H9 (cell line): ENCODE results near the gene JPT2. TPM values are rescaled to one million over a fixed set of nuclear protein-coding genes. Genes with fewer than 3 reads are reported as not detected.

ENCODE experiments used
- DNase-seq: peaks from one replicate; pipeline ENCODE4 v3.0.0-alpha.2; 2017
- H2AFZ ChIP-seq: one replicate; pipeline ENCODE4 v1.6.1; 2013; ENCODE audit warnings: mild to moderate bottlenecking, low read length, control low read depth, moderate library complexity
- H2AK5ac ChIP-seq: 2 replicates; pipeline ENCODE4 v1.6.1; 2013; ENCODE audit warnings: low read length, control low read depth, mixed read lengths; ENCODE audit not compliant: insufficient read length
- H2BK120ac ChIP-seq: one replicate; pipeline ENCODE4 v1.6.1; 2013; ENCODE audit warnings: low read depth, mild to moderate bottlenecking, low read length, control low read depth, inconsistent platforms; ENCODE audit not compliant: poor library complexity, severe bottlenecking
- H2BK12ac ChIP-seq: 2 replicates; pipeline ENCODE4 v1.6.1; 2013; ENCODE audit warnings: low read length, control low read depth, mixed read lengths, low read depth; ENCODE audit not compliant: insufficient read length
- H2BK15ac ChIP-seq: 2 replicates; pipeline ENCODE4 v1.6.1; 2013; ENCODE audit warnings: low read depth, low read length, control low read depth
- H2BK20ac ChIP-seq: one replicate; pipeline ENCODE4 v1.6.1; 2013; ENCODE audit warnings: low read depth, mild to moderate bottlenecking, low read length, control low read depth, inconsistent platforms; ENCODE audit not compliant: poor library complexity, severe bottlenecking
- H2BK5ac ChIP-seq: 2 replicates; pipeline ENCODE4 v1.6.1; 2013; ENCODE audit warnings: low read length, control low read depth, mixed read lengths; ENCODE audit not compliant: insufficient read length
- H3K14ac ChIP-seq: 2 replicates; pipeline ENCODE4 v1.6.1; 2013; ENCODE audit warnings: low read length, control low read depth; ENCODE audit not compliant: insufficient read depth
- H3K18ac ChIP-seq: 2 replicates; pipeline ENCODE4 v1.6.1; 2013; ENCODE audit warnings: low read depth, mild to moderate bottlenecking, mixed read lengths, low read length, control low read depth; ENCODE audit not compliant: insufficient read length
- H3K23ac ChIP-seq: 2 replicates; pipeline ENCODE4 v1.6.1; 2013; ENCODE audit warnings: low read length, control low read depth, mixed read lengths, low read depth; ENCODE audit not compliant: insufficient read length
- H3K23me2 ChIP-seq: 2 replicates; pipeline ENCODE4 v1.6.1; 2013; ENCODE audit warnings: low read depth, mild to moderate bottlenecking, mixed read lengths, low read length, control low read depth; ENCODE audit not compliant: insufficient read length, poor library complexity, severe bottlenecking
- H3K27ac ChIP-seq: 2 replicates; pipeline ENCODE4 v1.5.1; 2013; ENCODE audit warnings: low read length, control low read depth, mixed read lengths, low read depth; ENCODE audit not compliant: insufficient read length
- H3K27me3 ChIP-seq: 2 replicates; pipeline ENCODE4 v1.6.1; 2013; ENCODE audit warnings: low read length, control low read depth, inconsistent platforms; ENCODE audit not compliant: insufficient read depth
- H3K4ac ChIP-seq: 2 replicates; pipeline ENCODE4 v1.6.1; 2013; ENCODE audit warnings: low read depth, mild to moderate bottlenecking, control low read depth, inconsistent platforms, low read length, moderate library complexity
- H3K4me1 ChIP-seq: 2 replicates; pipeline ENCODE4 v1.6.1; 2013; ENCODE audit warnings: low read length, control low read depth, inconsistent platforms; ENCODE audit not compliant: insufficient read depth
- H3K4me2 ChIP-seq: 2 replicates; pipeline ENCODE4 v1.6.1; 2013; ENCODE audit warnings: low read length, control low read depth, mixed read lengths; ENCODE audit not compliant: insufficient read length, insufficient read depth
- H3K56ac ChIP-seq: 2 replicates; pipeline ENCODE4 v1.6.1; 2013; ENCODE audit warnings: low read depth, mild to moderate bottlenecking, mixed read lengths, low read length, control low read depth; ENCODE audit not compliant: insufficient read length
- H3K79me1 ChIP-seq: 2 replicates; pipeline ENCODE4 v1.6.1; 2013; ENCODE audit warnings: low read depth, mild to moderate bottlenecking, moderate library complexity, low read length, control low read depth, inconsistent platforms; ENCODE audit not compliant: insufficient read depth, poor library complexity, severe bottlenecking
- H3K79me2 ChIP-seq: 2 replicates; pipeline ENCODE4 v1.6.1; 2013; ENCODE audit warnings: low read length, control low read depth, inconsistent platforms; ENCODE audit not compliant: insufficient read depth
- H3K9ac ChIP-seq: 2 replicates; pipeline ENCODE4 v1.6.1; 2013; ENCODE audit warnings: low read length, control low read depth, mixed read lengths; ENCODE audit not compliant: insufficient read length; ENCODE audit errors: extremely low read depth
- H3K9me3 ChIP-seq: one replicate; pipeline ENCODE4 v1.6.1; 2013; ENCODE audit warnings: low read depth, low read length, inconsistent platforms; ENCODE audit not compliant: control insufficient read depth
- H3T11ph ChIP-seq: one replicate; pipeline ENCODE4 v1.6.1; 2013; ENCODE audit warnings: mild to moderate bottlenecking, low read length, control low read depth, inconsistent platforms
- H4K20me1 ChIP-seq: one replicate; pipeline ENCODE4 v1.6.1; 2013; ENCODE audit not compliant: control insufficient read depth, insufficient read length, insufficient read depth
- H4K5ac ChIP-seq: 2 replicates; pipeline ENCODE4 v1.6.1; 2013; ENCODE audit warnings: low read depth, mild to moderate bottlenecking, mixed read lengths, low read length, control low read depth; ENCODE audit not compliant: insufficient read length
- H4K8ac ChIP-seq: replicated peaks from 2 replicates; pipeline ENCODE4 v1.6.1; 2013; ENCODE audit warnings: low read length, control low read depth, mixed read lengths, low read depth; ENCODE audit not compliant: insufficient read length
- H4K91ac ChIP-seq: 2 replicates; pipeline ENCODE4 v1.6.1; 2013; ENCODE audit warnings: low read depth, mild to moderate bottlenecking, moderate library complexity, mixed read lengths, low read length, control low read depth; ENCODE audit not compliant: insufficient read length
- H3K27ac Mint-ChIP-seq, 3 experiments: 2 replicates in 2 of 3; 3 replicates in 1 of 3; pipeline ENCODE4 v1.8.0; 2020 to 2021; ENCODE audit warnings: mixed read lengths in 3 of 3, mild to moderate bottlenecking in 1 of 3, moderate library complexity in 1 of 3
- H3K27me3 Mint-ChIP-seq: 2 replicates; pipeline ENCODE4 v1.8.0; 2021; ENCODE audit warnings: low read depth, mild to moderate bottlenecking, moderate library complexity, mixed read lengths
- H3K36me3 Mint-ChIP-seq, 3 experiments: 2 replicates in 2 of 3; 3 replicates in 1 of 3; pipeline ENCODE4 v1.8.0; 2020 to 2021; ENCODE audit warnings: low read depth in 3 of 3, mixed read lengths in 3 of 3; ENCODE audit not compliant: insufficient read depth in 1 of 3
- H3K4me1 Mint-ChIP-seq, 2 experiments: 2 replicates each; pipeline ENCODE4 v1.8.0; 2020; ENCODE audit warnings: mixed read lengths in 2 of 2
- H3K4me3 Mint-ChIP-seq, 2 experiments: 2 replicates in 1 of 2; 3 replicates in 1 of 2; pipeline ENCODE4 v1.8.0; 2020 to 2021; ENCODE audit warnings: mild to moderate bottlenecking in 2 of 2, mixed read lengths in 2 of 2, moderate library complexity in 1 of 2
- H3K9me3 Mint-ChIP-seq, 2 experiments: 2 replicates in 1 of 2; 3 replicates in 1 of 2; pipeline ENCODE4 v1.8.0; 2020; ENCODE audit warnings: mild to moderate bottlenecking in 2 of 2, mixed read lengths in 2 of 2, moderate library complexity in 1 of 2
- CTCF ChIP-seq: fragments of 200-600 bp; sonication (generic); conservative IDR thresholded peaks from 3 replicates; pipeline ENCODE4 v1.8.0; 2021; ENCODE audit warnings: antibody characterized with exemption, mild to moderate bottlenecking
- WGBS: extraction: QIAGEN DNeasy Blood & Tissue Kit; methylation state at CpG from one replicate; pipeline ENCODE4 v1.1.7; 2013; ENCODE audit warnings: missing lambda C conversion rate, low lambda C conversion rate, mixed read lengths; ENCODE audit not compliant: insufficient read length; ENCODE audit errors: extremely low coverage; 5-methylcytosine and 5-hydroxymethylcytosine counted together
- total RNA-seq: library from RNA; stranded (reverse); gene quantifications from 2 replicates; pipeline ENCODE4 v1.2.1, GENCODE V29; 2021

JPT2 gene
- total RNA-seq, 1 experiment from 2014 or later = 206 TPM

- DNase-seq = no peak
- Mint-ChIP-seq H3K27ac (no peak overlapping the region), H3K4me1 (peaks cover 0 to 14% of the 10 kb centered on the region in 2 experiments; a peak in 2 of 4 replicates), H3K27me3 (no peaks in the 10 kb centered on the region), H3K4me3 (no peak overlapping the region), H3K36me3 (peaks cover 24 to 68% (median 63%) of the 10 kb centered on the region in 3 experiments), H3K9me3 (no peaks in the 10 kb centered on the region)
- Histone ChIP-seq H3K56ac (no peak overlapping the region), H2BK20ac (no peak overlapping the region), H2BK12ac (no peak overlapping the region), H4K5ac (no peak overlapping the region), H3K23me2 (no peaks in the 10 kb centered on the region), H3T11ph (no peak overlapping the region), H3K4me1 (no peaks in the 10 kb centered on the region), H2AFZ (no peak overlapping the region), H2BK15ac (no peak overlapping the region), H3K9me3 (no peaks in the 10 kb centered on the region), H4K91ac (no peak overlapping the region), H3K27me3 (no peaks in the 10 kb centered on the region), H3K79me1 (no peaks in the 10 kb centered on the region), H4K20me1 (no peaks in the 10 kb centered on the region), H4K8ac (no peak overlapping the region), H3K14ac (no peak overlapping the region), H3K4ac (no peak overlapping the region), H2AK5ac (no peak overlapping the region), H3K23ac (no peak overlapping the region), H2BK5ac (no peak overlapping the region), H2BK120ac (no peak overlapping the region), H3K18ac (no peak overlapping the region), H3K27ac (no peak overlapping the region), H3K4me2 (no peak overlapping the region), H3K79me2 (0 out of 2 replicates have a peak, but pooled peaks cover 2% of the 10 kb centered on the region), H3K9ac (no peak overlapping the region)
- WGBS = no CpG with 5 or more reads among the region's 13 CpGs
- no peak for TF ChIP-seq CTCF
These were observed 30.2 kb upstream of the JPT2 start for GRCh38 chr16:1647856-1648255.
